OCI-LY1 (cell line): ENCODE data around the gene YPEL4.

Experiments
- CTCF ChIP-seq: fragments of 200-600 bp; sonication (generic), shearing (Covaris generic); IDR thresholded peaks from 2 replicates; pipeline ENCODE4 v1.5.1; 2017; ENCODE audit warnings: mild to moderate bottlenecking, antibody characterized with exemption, low read length, moderate library complexity, mixed read lengths
- EZH2 ChIP-seq: fragments of 200-600 bp; sonication (generic), shearing (Covaris generic); IDR thresholded peaks from 2 replicates; pipeline ENCODE4 v1.8.0; 2017; ENCODE audit warnings: borderline replicate concordance, mixed run types, mild to moderate bottlenecking, antibody characterized with exemption, low read length, moderate library complexity, mixed read lengths

GRCh38 chr11:57615308-57615707 lies 34.4 kb downstream of the YPEL4 start:
- TF ChIP-seq CTCF, result no peak
- TF ChIP-seq EZH2, result no peak
